H9 (cell line): ENCODE measurements around the gene CTSW. TPM values are rescaled to one million over a fixed set of nuclear protein-coding genes. Genes with fewer than 3 reads are reported as not detected.
A peak's percentile ranks its signal among the peaks of the same experiment; 100 is the strongest.

ENCODE experiments used
- DNase-seq: peaks from one replicate; pipeline ENCODE4 v3.0.0-alpha.2; 2017
- H2AFZ ChIP-seq: one replicate; pipeline ENCODE4 v1.6.1; 2013; ENCODE audit warnings: mild to moderate bottlenecking, low read length, control low read depth, moderate library complexity
- H2AK5ac ChIP-seq: 2 replicates; pipeline ENCODE4 v1.6.1; 2013; ENCODE audit warnings: low read length, control low read depth, mixed read lengths; ENCODE audit not compliant: insufficient read length
- H2BK120ac ChIP-seq: one replicate; pipeline ENCODE4 v1.6.1; 2013; ENCODE audit warnings: low read depth, mild to moderate bottlenecking, low read length, control low read depth, inconsistent platforms; ENCODE audit not compliant: poor library complexity, severe bottlenecking
- H2BK12ac ChIP-seq: 2 replicates; pipeline ENCODE4 v1.6.1; 2013; ENCODE audit warnings: low read length, control low read depth, mixed read lengths, low read depth; ENCODE audit not compliant: insufficient read length
- H2BK15ac ChIP-seq: 2 replicates; pipeline ENCODE4 v1.6.1; 2013; ENCODE audit warnings: low read depth, low read length, control low read depth
- H2BK20ac ChIP-seq: one replicate; pipeline ENCODE4 v1.6.1; 2013; ENCODE audit warnings: low read depth, mild to moderate bottlenecking, low read length, control low read depth, inconsistent platforms; ENCODE audit not compliant: poor library complexity, severe bottlenecking
- H2BK5ac ChIP-seq: 2 replicates; pipeline ENCODE4 v1.6.1; 2013; ENCODE audit warnings: low read length, control low read depth, mixed read lengths; ENCODE audit not compliant: insufficient read length
- H3K14ac ChIP-seq: 2 replicates; pipeline ENCODE4 v1.6.1; 2013; ENCODE audit warnings: low read length, control low read depth; ENCODE audit not compliant: insufficient read depth
- H3K18ac ChIP-seq: 2 replicates; pipeline ENCODE4 v1.6.1; 2013; ENCODE audit warnings: low read depth, mild to moderate bottlenecking, mixed read lengths, low read length, control low read depth; ENCODE audit not compliant: insufficient read length
- H3K23ac ChIP-seq: 2 replicates; pipeline ENCODE4 v1.6.1; 2013; ENCODE audit warnings: low read length, control low read depth, mixed read lengths, low read depth; ENCODE audit not compliant: insufficient read length
- H3K23me2 ChIP-seq: 2 replicates; pipeline ENCODE4 v1.6.1; 2013; ENCODE audit warnings: low read depth, mild to moderate bottlenecking, mixed read lengths, low read length, control low read depth; ENCODE audit not compliant: insufficient read length, poor library complexity, severe bottlenecking
- H3K27ac ChIP-seq: 2 replicates; pipeline ENCODE4 v1.5.1; 2013; ENCODE audit warnings: low read length, control low read depth, mixed read lengths, low read depth; ENCODE audit not compliant: insufficient read length
- H3K27me3 ChIP-seq: 2 replicates; pipeline ENCODE4 v1.6.1; 2013; ENCODE audit warnings: low read length, control low read depth, inconsistent platforms; ENCODE audit not compliant: insufficient read depth
- H3K4ac ChIP-seq: 2 replicates; pipeline ENCODE4 v1.6.1; 2013; ENCODE audit warnings: low read depth, mild to moderate bottlenecking, control low read depth, inconsistent platforms, low read length, moderate library complexity
- H3K4me1 ChIP-seq: 2 replicates; pipeline ENCODE4 v1.6.1; 2013; ENCODE audit warnings: low read length, control low read depth, inconsistent platforms; ENCODE audit not compliant: insufficient read depth
- H3K4me2 ChIP-seq: 2 replicates; pipeline ENCODE4 v1.6.1; 2013; ENCODE audit warnings: low read length, control low read depth, mixed read lengths; ENCODE audit not compliant: insufficient read length, insufficient read depth
- H3K56ac ChIP-seq: 2 replicates; pipeline ENCODE4 v1.6.1; 2013; ENCODE audit warnings: low read depth, mild to moderate bottlenecking, mixed read lengths, low read length, control low read depth; ENCODE audit not compliant: insufficient read length
- H3K79me1 ChIP-seq: 2 replicates; pipeline ENCODE4 v1.6.1; 2013; ENCODE audit warnings: low read depth, mild to moderate bottlenecking, moderate library complexity, low read length, control low read depth, inconsistent platforms; ENCODE audit not compliant: insufficient read depth, poor library complexity, severe bottlenecking
- H3K79me2 ChIP-seq: 2 replicates; pipeline ENCODE4 v1.6.1; 2013; ENCODE audit warnings: low read length, control low read depth, inconsistent platforms; ENCODE audit not compliant: insufficient read depth
- H3K9ac ChIP-seq: 2 replicates; pipeline ENCODE4 v1.6.1; 2013; ENCODE audit warnings: low read length, control low read depth, mixed read lengths; ENCODE audit not compliant: insufficient read length; ENCODE audit errors: extremely low read depth
- H3K9me3 ChIP-seq: one replicate; pipeline ENCODE4 v1.6.1; 2013; ENCODE audit warnings: low read depth, low read length, inconsistent platforms; ENCODE audit not compliant: control insufficient read depth
- H3T11ph ChIP-seq: one replicate; pipeline ENCODE4 v1.6.1; 2013; ENCODE audit warnings: mild to moderate bottlenecking, low read length, control low read depth, inconsistent platforms
- H4K20me1 ChIP-seq: one replicate; pipeline ENCODE4 v1.6.1; 2013; ENCODE audit not compliant: control insufficient read depth, insufficient read length, insufficient read depth
- H4K5ac ChIP-seq: 2 replicates; pipeline ENCODE4 v1.6.1; 2013; ENCODE audit warnings: low read depth, mild to moderate bottlenecking, mixed read lengths, low read length, control low read depth; ENCODE audit not compliant: insufficient read length
- H4K8ac ChIP-seq: replicated peaks from 2 replicates; pipeline ENCODE4 v1.6.1; 2013; ENCODE audit warnings: low read length, control low read depth, mixed read lengths, low read depth; ENCODE audit not compliant: insufficient read length
- H4K91ac ChIP-seq: 2 replicates; pipeline ENCODE4 v1.6.1; 2013; ENCODE audit warnings: low read depth, mild to moderate bottlenecking, moderate library complexity, mixed read lengths, low read length, control low read depth; ENCODE audit not compliant: insufficient read length
- H3K27ac Mint-ChIP-seq, 3 experiments: 2 replicates in 2 of 3; 3 replicates in 1 of 3; pipeline ENCODE4 v1.8.0; 2020 to 2021; ENCODE audit warnings: mixed read lengths in 3 of 3, mild to moderate bottlenecking in 1 of 3, moderate library complexity in 1 of 3
- H3K27me3 Mint-ChIP-seq: 2 replicates; pipeline ENCODE4 v1.8.0; 2021; ENCODE audit warnings: low read depth, mild to moderate bottlenecking, moderate library complexity, mixed read lengths
- H3K36me3 Mint-ChIP-seq, 3 experiments: 2 replicates in 2 of 3; 3 replicates in 1 of 3; pipeline ENCODE4 v1.8.0; 2020 to 2021; ENCODE audit warnings: low read depth in 3 of 3, mixed read lengths in 3 of 3; ENCODE audit not compliant: insufficient read depth in 1 of 3
- H3K4me1 Mint-ChIP-seq, 2 experiments: 2 replicates each; pipeline ENCODE4 v1.8.0; 2020; ENCODE audit warnings: mixed read lengths in 2 of 2
- H3K4me3 Mint-ChIP-seq, 2 experiments: 2 replicates in 1 of 2; 3 replicates in 1 of 2; pipeline ENCODE4 v1.8.0; 2020 to 2021; ENCODE audit warnings: mild to moderate bottlenecking in 2 of 2, mixed read lengths in 2 of 2, moderate library complexity in 1 of 2
- H3K9me3 Mint-ChIP-seq, 2 experiments: 2 replicates in 1 of 2; 3 replicates in 1 of 2; pipeline ENCODE4 v1.8.0; 2020; ENCODE audit warnings: mild to moderate bottlenecking in 2 of 2, mixed read lengths in 2 of 2, moderate library complexity in 1 of 2
- CTCF ChIP-seq: fragments of 200-600 bp; sonication (generic); conservative IDR thresholded peaks from 3 replicates; pipeline ENCODE4 v1.8.0; 2021; ENCODE audit warnings: antibody characterized with exemption, mild to moderate bottlenecking
- WGBS: extraction: QIAGEN DNeasy Blood & Tissue Kit; methylation state at CpG from one replicate; pipeline ENCODE4 v1.1.7; 2013; ENCODE audit warnings: missing lambda C conversion rate, low lambda C conversion rate, mixed read lengths; ENCODE audit not compliant: insufficient read length; ENCODE audit errors: extremely low coverage; 5-methylcytosine and 5-hydroxymethylcytosine counted together
- total RNA-seq: library from RNA; stranded (reverse); gene quantifications from 2 replicates; pipeline ENCODE4 v1.2.1, GENCODE V29; 2021

Gene CTSW
- total RNA-seq, 1 experiment from 2014 or later: not detected

- WGBS: no CpG with 5 or more reads among the region's 57 CpGs
- peaks cover 2% of the 10 kb centered on the region for H4K20me1 ChIP-seq
- DNase-seq: peak; percentile 75
- Mint-ChIP-seq H3K4me3 (peak overlapping the region; percentile 86 to 89), H3K36me3 (peaks cover 47 to 53% (median 48%) of the 10 kb centered on the region in 3 experiments), H3K9me3 (peaks cover 3 to 5% of the 10 kb centered on the region in 2 experiments; a peak in 2 of 5 replicates), H3K27me3 (peaks cover 1% of the 10 kb centered on the region; the same call in 1 of the 2 replicates), H3K27ac (peak overlapping the region in 2 of 3 experiments; percentile 58 to 72; a peak in 5 of 7 replicates), H3K4me1 (peaks cover 29 to 33% of the 10 kb centered on the region in 2 experiments)
- no peak overlapping the region for H2BK5ac ChIP-seq
- no peak for TF ChIP-seq CTCF
- H2BK120ac ChIP-seq: no peak overlapping the region
- H3K9me3 ChIP-seq: no peaks in the 10 kb centered on the region
- no peak overlapping the region for H2BK12ac ChIP-seq
- H2BK15ac ChIP-seq: no peak overlapping the region
- no peak overlapping the region for H2BK20ac ChIP-seq
- H2AK5ac ChIP-seq: no peak overlapping the region
- H4K5ac ChIP-seq: no peak overlapping the region
- no peak overlapping the region for H2AFZ ChIP-seq
- H3K4me2 ChIP-seq: peak overlapping the region; percentile 77
- H3K56ac ChIP-seq: no peak overlapping the region
- peak overlapping the region; percentile 73 for H3K18ac ChIP-seq
- no peak overlapping the region for H4K8ac ChIP-seq
- H3K79me2 ChIP-seq: peaks cover 14% of the 10 kb centered on the region; the same call in 1 of the 2 replicates
- no peak overlapping the region for H3K23ac ChIP-seq
- peak overlapping the region; percentile 83 for H3K14ac ChIP-seq
- peaks cover 25% of the 10 kb centered on the region for H3K23me2 ChIP-seq
- H3T11ph ChIP-seq: no peak overlapping the region
- no peak overlapping the region for H4K91ac ChIP-seq
- H3K79me1 ChIP-seq: peaks cover 3% of the 10 kb centered on the region
- no peaks in the 10 kb centered on the region for H3K4me1 ChIP-seq
- peak overlapping the region; percentile 81 for H3K9ac ChIP-seq
- no peak overlapping the region for H3K27ac ChIP-seq
- no peaks in the 10 kb centered on the region for H3K27me3 ChIP-seq
- H3K4ac ChIP-seq: no peak overlapping the region
Measured at GRCh38 chr11:65856689-65857499, 22.7 kb upstream of the CTSW start.
